GM12878 (cell line): Measurements from ENCODE around the gene KCNIP2. TPM values are rescaled to one million over a fixed set of nuclear protein-coding genes. Genes with fewer than 3 reads are reported as not detected.

Experiments used
- CBFB ChIP-seq: IDR thresholded peaks from 2 replicates; pipeline ENCODE4 v1.6.1; 2016; ENCODE audit warnings: antibody characterized with exemption, low read depth
- CBX3 ChIP-seq: fragments of 200-600 bp; sonication (generic); IDR thresholded peaks from 2 replicates; pipeline ENCODE4 v1.6.1; 2016; ENCODE audit warnings: low read depth, borderline replicate concordance
- EP300 ChIP-seq, 2 experiments: fragments of 150-350 bp in 1 of 2; IDR thresholded peaks; 2 replicates each; pipeline ENCODE4 v1.6.1; 2011 to 2012; ENCODE audit warnings: low read depth in 2 of 2, low read length in 2 of 2, borderline replicate concordance in 1 of 2, improper control_type of control experiment in 1 of 2, inconsistent platforms in 1 of 2; ENCODE audit not compliant: control insufficient read depth in 1 of 2
- ESRRA ChIP-seq: IDR thresholded peaks from 2 replicates; pipeline ENCODE4 v1.6.1; 2012; ENCODE audit warnings: mild to moderate bottlenecking, low read length, improper control_type of control experiment
- FOS ChIP-seq: IDR thresholded peaks from 3 replicates; pipeline ENCODE4 v1.6.1; 2011; ENCODE audit warnings: borderline replicate concordance; ENCODE audit not compliant: insufficient read length; ENCODE audit errors: extremely low read depth
- GATAD2B ChIP-seq: fragments of 450-650 bp; conservative IDR thresholded peaks from 2 replicates; pipeline ENCODE4 v1.6.1; 2017; ENCODE audit warnings: low read depth, mild to moderate bottlenecking, moderate library complexity
- HCFC1 ChIP-seq: fragments of 150-350 bp; IDR thresholded peaks from 2 replicates; pipeline ENCODE4 v1.6.1; 2014; ENCODE audit warnings: low read length
- HDAC2 ChIP-seq: fragments of 200-600 bp; sonication (generic); IDR thresholded peaks from 2 replicates; pipeline ENCODE4 v1.6.1; 2017
- HDGF ChIP-seq: fragments of 450-650 bp; IDR thresholded peaks from 2 replicates; pipeline ENCODE4 v1.6.1; 2016; ENCODE audit warnings: antibody characterized with exemption
- NFYB ChIP-seq: IDR thresholded peaks from 2 replicates; pipeline ENCODE4 v1.6.1; 2011; ENCODE audit warnings: low read depth, mild to moderate bottlenecking, low read length, improper control_type of control experiment, moderate library complexity; ENCODE audit not compliant: insufficient read depth
- RAD21 ChIP-seq: IDR thresholded peaks from 2 replicates; pipeline ENCODE4 v1.6.1; 2011; ENCODE audit warnings: mild to moderate bottlenecking, low read depth, low read length, moderate library complexity; ENCODE audit not compliant: insufficient read depth
- SPI1 ChIP-seq: IDR thresholded peaks from 2 replicates; pipeline ENCODE4 v1.6.1; 2011; ENCODE audit warnings: low read depth, mild to moderate bottlenecking, low read length, moderate library complexity, borderline replicate concordance; ENCODE audit not compliant: insufficient read depth
- YBX1 ChIP-seq: fragments of 450-650 bp; IDR thresholded peaks from 2 replicates; pipeline ENCODE4 v1.6.1; 2016; ENCODE audit warnings: antibody characterized with exemption
- ZNF24 ChIP-seq: fragments of 450-650 bp; IDR thresholded peaks from 2 replicates; pipeline ENCODE4 v1.6.1; 2017; ENCODE audit warnings: antibody characterized with exemption, mild to moderate bottlenecking
- ZNF622 ChIP-seq: fragments of 450-650 bp; IDR thresholded peaks from 2 replicates; pipeline ENCODE4 v1.6.1; 2017; ENCODE audit warnings: mild to moderate bottlenecking, inconsistent platforms
- ZSCAN29 ChIP-seq: fragments of 450-650 bp; IDR thresholded peaks from 2 replicates; pipeline ENCODE4 v1.6.1; 2017; ENCODE audit warnings: mild to moderate bottlenecking, moderate library complexity
- polyA plus RNA-seq, 11 experiments: library from polyadenylated mRNA; depleted of rRNA in 4 of 11; unstranded in 6 of 11; stranded (reverse) in 5 of 11; fragments of >200 nt; fragmentation: Nextera tagmentation in 4 of 11; fragmentation: Illumina TruSeq in 1 of 11; extraction: Ambion mirVana in 4 of 11; extraction: Trizol in 1 of 11; gene quantifications; 1 replicate in 1 of 11; 2 replicates in 10 of 11; pipeline versions ENCODE4 v1.2.1 to v1.2.3, GENCODE V29; 2011 to 2016; ENCODE audit warnings: inconsistent platforms in 2 of 11, missing spikeins in 2 of 11, low read depth in 1 of 11
- total RNA-seq, 4 experiments: library from RNA; depleted of rRNA in 3 of 4; stranded (reverse); fragments of >200 nt in 3 of 4; fragmentation: Illumina TruSeq in 1 of 4; extraction: Trizol in 1 of 4; gene quantifications; 2 replicates each; pipeline versions ENCODE4 v1.2.1 to v1.2.3, GENCODE V29; 2013 to 2021
- TF ChIP-seq, protein P1 (sequence below): fragments of 450-650 bp; IDR thresholded peaks from 2 replicates; pipeline ENCODE4 v1.6.1; 2017; ENCODE audit warnings: mild to moderate bottlenecking
- TF ChIP-seq, protein P2 (sequence below): fragments of 450-650 bp; IDR thresholded peaks from 2 replicates; pipeline ENCODE4 v1.6.1; 2016; ENCODE audit warnings: mild to moderate bottlenecking, moderate library complexity, borderline replicate concordance
- TF ChIP-seq, protein P3 (sequence below): fragments of 450-650 bp; IDR thresholded peaks from 2 replicates; pipeline ENCODE4 v1.6.1; 2014; ENCODE audit warnings: mild to moderate bottlenecking
- TF ChIP-seq, protein P4 (sequence below): fragments of 450-650 bp; formaldehyde crosslinking; IDR thresholded peaks from 2 replicates; pipeline ENCODE4 v1.4.0; 2022; ENCODE audit warnings: mild to moderate bottlenecking, moderate library complexity

KCNIP2 gene
- total and polyA plus RNA-seq, 10 of the 15 experiments (the other 5 are each of a cell fraction or from before 2014, with no cell fraction given) = 0.46 to 4.3 (median 1.7) TPM

GRCh38 chr10:101818119-101818871, 25.3 kb downstream of the KCNIP2 start, which contains the start of gene OGA (continued):
- 0 out of 2 replicates have a peak, but pooled peaks have one; percentile 50 for TF ChIP-seq GATAD2B
- TF ChIP-seq RAD21 = no peak
- TF ChIP-seq, protein P1, sequence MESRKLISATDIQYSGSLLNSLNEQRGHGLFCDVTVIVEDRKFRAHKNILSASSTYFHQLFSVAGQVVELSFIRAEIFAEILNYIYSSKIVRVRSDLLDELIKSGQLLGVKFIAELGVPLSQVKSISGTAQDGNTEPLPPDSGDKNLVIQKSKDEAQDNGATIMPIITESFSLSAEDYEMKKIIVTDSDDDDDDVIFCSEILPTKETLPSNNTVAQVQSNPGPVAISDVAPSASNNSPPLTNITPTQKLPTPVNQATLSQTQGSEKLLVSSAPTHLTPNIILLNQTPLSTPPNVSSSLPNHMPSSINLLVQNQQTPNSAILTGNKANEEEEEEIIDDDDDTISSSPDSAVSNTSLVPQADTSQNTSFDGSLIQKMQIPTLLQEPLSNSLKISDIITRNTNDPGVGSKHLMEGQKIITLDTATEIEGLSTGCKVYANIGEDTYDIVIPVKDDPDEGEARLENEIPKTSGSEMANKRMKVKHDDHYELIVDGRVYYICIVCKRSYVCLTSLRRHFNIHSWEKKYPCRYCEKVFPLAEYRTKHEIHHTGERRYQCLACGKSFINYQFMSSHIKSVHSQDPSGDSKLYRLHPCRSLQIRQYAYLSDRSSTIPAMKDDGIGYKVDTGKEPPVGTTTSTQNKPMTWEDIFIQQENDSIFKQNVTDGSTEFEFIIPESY = 0 out of 2 replicates have a peak, but pooled peaks have one; percentile 42
- TF ChIP-seq ESRRA = no peak
- no peak for TF ChIP-seq CBX3
- TF ChIP-seq NFYB = peak; percentile 65; the same call in 1 of the 2 replicates
- TF ChIP-seq HDGF = peak; percentile 83; the same call in 1 of the 2 replicates
- TF ChIP-seq, protein P2, sequence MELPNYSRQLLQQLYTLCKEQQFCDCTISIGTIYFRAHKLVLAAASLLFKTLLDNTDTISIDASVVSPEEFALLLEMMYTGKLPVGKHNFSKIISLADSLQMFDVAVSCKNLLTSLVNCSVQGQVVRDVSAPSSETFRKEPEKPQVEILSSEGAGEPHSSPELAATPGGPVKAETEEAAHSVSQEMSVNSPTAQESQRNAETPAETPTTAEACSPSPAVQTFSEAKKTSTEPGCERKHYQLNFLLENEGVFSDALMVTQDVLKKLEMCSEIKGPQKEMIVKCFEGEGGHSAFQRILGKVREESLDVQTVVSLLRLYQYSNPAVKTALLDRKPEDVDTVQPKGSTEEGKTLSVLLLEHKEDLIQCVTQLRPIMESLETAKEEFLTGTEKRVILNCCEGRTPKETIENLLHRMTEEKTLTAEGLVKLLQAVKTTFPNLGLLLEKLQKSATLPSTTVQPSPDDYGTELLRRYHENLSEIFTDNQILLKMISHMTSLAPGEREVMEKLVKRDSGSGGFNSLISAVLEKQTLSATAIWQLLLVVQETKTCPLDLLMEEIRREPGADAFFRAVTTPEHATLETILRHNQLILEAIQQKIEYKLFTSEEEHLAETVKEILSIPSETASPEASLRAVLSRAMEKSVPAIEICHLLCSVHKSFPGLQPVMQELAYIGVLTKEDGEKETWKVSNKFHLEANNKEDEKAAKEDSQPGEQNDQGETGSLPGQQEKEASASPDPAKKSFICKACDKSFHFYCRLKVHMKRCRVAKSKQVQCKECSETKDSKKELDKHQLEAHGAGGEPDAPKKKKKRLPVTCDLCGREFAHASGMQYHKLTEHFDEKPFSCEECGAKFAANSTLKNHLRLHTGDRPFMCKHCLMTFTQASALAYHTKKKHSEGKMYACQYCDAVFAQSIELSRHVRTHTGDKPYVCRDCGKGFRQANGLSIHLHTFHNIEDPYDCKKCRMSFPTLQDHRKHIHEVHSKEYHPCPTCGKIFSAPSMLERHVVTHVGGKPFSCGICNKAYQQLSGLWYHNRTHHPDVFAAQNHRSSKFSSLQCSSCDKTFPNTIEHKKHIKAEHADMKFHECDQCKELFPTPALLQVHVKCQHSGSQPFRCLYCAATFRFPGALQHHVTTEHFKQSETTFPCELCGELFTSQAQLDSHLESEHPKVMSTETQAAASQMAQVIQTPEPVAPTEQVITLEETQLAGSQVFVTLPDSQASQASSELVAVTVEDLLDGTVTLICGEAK = no peak; the same call in 1 of the 2 replicates
- TF ChIP-seq, protein P3, sequence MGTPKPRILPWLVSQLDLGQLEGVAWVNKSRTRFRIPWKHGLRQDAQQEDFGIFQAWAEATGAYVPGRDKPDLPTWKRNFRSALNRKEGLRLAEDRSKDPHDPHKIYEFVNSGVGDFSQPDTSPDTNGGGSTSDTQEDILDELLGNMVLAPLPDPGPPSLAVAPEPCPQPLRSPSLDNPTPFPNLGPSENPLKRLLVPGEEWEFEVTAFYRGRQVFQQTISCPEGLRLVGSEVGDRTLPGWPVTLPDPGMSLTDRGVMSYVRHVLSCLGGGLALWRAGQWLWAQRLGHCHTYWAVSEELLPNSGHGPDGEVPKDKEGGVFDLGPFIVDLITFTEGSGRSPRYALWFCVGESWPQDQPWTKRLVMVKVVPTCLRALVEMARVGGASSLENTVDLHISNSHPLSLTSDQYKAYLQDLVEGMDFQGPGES = 0 out of 2 replicates have a peak, but pooled peaks have one; percentile 19
- TF ChIP-seq ZNF24 = no peak
- TF ChIP-seq HCFC1 = peak; percentile 50
- TF ChIP-seq SPI1 = peak; percentile 46; the same call in 1 of the 2 replicates
- TF ChIP-seq HDAC2 = no peak
- TF ChIP-seq FOS = no peak
- peak; percentile 58 to 73; a peak in 2 of 4 replicates for TF ChIP-seq EP300 (IDR thresholded peaks at IDR 0.05; ENCODE audit: borderline replicate concordance in 1 of 2, control insufficient read depth in 1 of 2, low read depth in 2 of 2, low read length in 2 of 2)
- TF ChIP-seq ZSCAN29 = no peak
- TF ChIP-seq, protein P4, sequence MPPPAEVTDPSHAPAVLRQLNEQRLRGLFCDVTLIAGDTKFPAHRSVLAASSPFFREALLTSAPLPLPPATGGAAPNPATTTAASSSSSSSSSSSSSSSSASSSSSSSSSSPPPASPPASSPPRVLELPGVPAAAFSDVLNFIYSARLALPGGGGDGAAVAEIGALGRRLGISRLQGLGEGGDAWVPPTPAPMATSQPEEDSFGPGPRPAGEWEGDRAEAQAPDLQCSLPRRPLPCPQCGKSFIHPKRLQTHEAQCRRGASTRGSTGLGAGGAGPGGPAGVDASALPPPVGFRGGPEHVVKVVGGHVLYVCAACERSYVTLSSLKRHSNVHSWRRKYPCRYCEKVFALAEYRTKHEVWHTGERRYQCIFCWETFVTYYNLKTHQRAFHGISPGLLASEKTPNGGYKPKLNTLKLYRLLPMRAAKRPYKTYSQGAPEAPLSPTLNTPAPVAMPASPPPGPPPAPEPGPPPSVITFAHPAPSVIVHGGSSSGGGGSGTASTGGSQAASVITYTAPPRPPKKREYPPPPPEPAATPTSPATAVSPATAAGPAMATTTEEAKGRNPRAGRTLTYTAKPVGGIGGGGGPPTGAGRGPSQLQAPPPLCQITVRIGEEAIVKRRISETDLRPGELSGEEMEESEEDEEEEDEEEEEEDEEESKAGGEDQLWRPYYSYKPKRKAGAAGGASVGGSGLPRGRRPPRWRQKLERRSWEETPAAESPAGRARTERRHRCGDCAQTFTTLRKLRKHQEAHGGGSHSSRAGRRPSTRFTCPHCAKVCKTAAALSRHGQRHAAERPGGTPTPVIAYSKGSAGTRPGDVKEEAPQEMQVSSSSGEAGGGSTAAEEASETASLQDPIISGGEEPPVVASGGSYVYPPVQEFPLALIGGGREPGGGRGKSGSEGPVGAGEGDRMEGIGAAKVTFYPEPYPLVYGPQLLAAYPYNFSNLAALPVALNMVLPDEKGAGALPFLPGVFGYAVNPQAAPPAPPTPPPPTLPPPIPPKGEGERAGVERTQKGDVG = 0 out of 2 replicates have a peak, but pooled peaks have one; percentile 9
- no peak for TF ChIP-seq ZNF622
- peak; percentile 77 for TF ChIP-seq CBFB
- no peak for TF ChIP-seq YBX1
